Heart left ventricle (tissue), 16 donors: ENCODE measurements around the gene TDRD1. TPM values are rescaled to one million over a fixed set of nuclear protein-coding genes. Genes with fewer than 3 reads are reported as not detected.

ENCODE experiments used
- ATAC-seq, 4 donors: fragments of 200-7000 bp; cut with Tn5 transposase; one replicate each; pipeline ENCODE4 v1.9.1; 2020 to 2022; ENCODE audit warnings: moderate library complexity in 4 of 4, mild to moderate bottlenecking in 3 of 4, moderate number of reproducible peaks in 1 of 4
- DNase-seq, 5 donors: peaks; one replicate each; pipeline ENCODE4 v3.0.0-alpha.2; 2020
- H3K27ac ChIP-seq, 12 donors: fragments of 200-600 bp; sonication (generic) in 4 of 12; one replicate each; pipeline versions ENCODE4 v1.5.0 to v1.8.0; 2016 to 2022; ENCODE audit warnings: mild to moderate bottlenecking in 2 of 12
- H3K27me3 ChIP-seq, 9 donors: fragments of 200-600 bp; sonication (generic) in 2 of 9; one replicate each; pipeline versions ENCODE4 v1.5.1 to v1.8.0; 2016 to 2022; ENCODE audit warnings: mild to moderate bottlenecking in 3 of 9
- H3K36me3 ChIP-seq, 9 donors: fragments of 200-600 bp; sonication (generic) in 2 of 9; one replicate each; pipeline versions ENCODE4 v1.5.0 to v1.8.0; 2018 to 2022; ENCODE audit warnings: mild to moderate bottlenecking in 2 of 9
- H3K4me1 ChIP-seq, 12 donors: fragments of 200-600 bp; sonication (generic) in 4 of 12; one replicate each; pipeline versions ENCODE4 v1.5.0 to v1.8.0; 2016 to 2022; ENCODE audit warnings: mild to moderate bottlenecking in 3 of 12
- H3K4me3 ChIP-seq, 12 donors: fragments of 200-600 bp; sonication (generic) in 4 of 12; one replicate each; pipeline versions ENCODE4 v1.5.0 to v1.8.0; 2017 to 2022; ENCODE audit warnings: mild to moderate bottlenecking in 9 of 12, moderate library complexity in 4 of 12
- H3K9me3 ChIP-seq, 12 donors: fragments of 200-600 bp; sonication (generic) in 4 of 12; one replicate each; pipeline versions ENCODE4 v1.5.0 to v1.8.0; 2016 to 2022; ENCODE audit warnings: mild to moderate bottlenecking in 1 of 12
- CTCF ChIP-seq, 12 donors: fragments of 200-600 bp; sonication (generic) in 4 of 12; IDR thresholded peaks; one replicate each; pipeline versions ENCODE4 v1.5.0 to v1.8.0; 2018 to 2022; ENCODE audit warnings: antibody characterized with exemption in 12 of 12, mild to moderate bottlenecking in 5 of 12
- POLR2A ChIP-seq, 2 donors: fragments of 450-650 bp; IDR thresholded peaks; one replicate each; pipeline ENCODE4 v1.6.1; 2017; ENCODE audit warnings: antibody characterized with exemption in 2 of 2, mild to moderate bottlenecking in 2 of 2, moderate library complexity in 2 of 2
- WGBS, 4 donors: extraction: QIAGEN DNeasy Blood & Tissue Kit in 2 of 4; methylation state at CpG; one replicate each; pipeline versions ENCODE4 v1.1.5 to v1.1.7; 2013 to 2018; 5-methylcytosine and 5-hydroxymethylcytosine counted together
- intact Hi-C, 10 donors: fragments of 100-400 bp; cut with DNase I; formaldehyde crosslinking; loops; one replicate each; pipeline versions ENCODE4 v1.11.1 to v1.14.2; 2022
- polyA plus RNA-seq, 2 donors: library from polyadenylated mRNA; stranded (reverse); fragments of 200-250 nt; gene quantifications; one replicate each; pipeline ENCODE4 v1.2.3, GENCODE V29; 2013
- total RNA-seq, 9 donors: library from RNA; depleted of rRNA in 2 of 9; stranded (reverse); fragments of >200 nt in 2 of 9; fragmentation: NEBNext Ultra II Directional in 3 of 9; extraction: Animal tissue kit (Norgen Biotek cat#: 25700) in 3 of 9; gene quantifications; one replicate each; pipeline versions ENCODE4 v1.1.0 to v1.2.4, GENCODE V29; 2016 to 2023
- donor health status: ischemic (EF 13 %, LVEDD 7.1; RV severe dilation, severe dysfunction).
- donor health status: healthy with polysubstance abuse.
- donor health status: DM: no; HTN: yes; CAD: no.
- donor health status: DM: no; HTN: no; CAD: no.
- donor health status: ischemic (EF 25% LVEDD 6.9; RV normal size, moderate dysfunction).
- donor health status: ischemic (EF 25% LVEDD 5.7; RV mildly dilated, moderate dysfunction).
- donor health status: healthy.
- donor health status: DM: yes; HTN: yes; CAD: no.
- donor health status: ischemic (EF 35%, LVEDD 5.7; RV mildly dilated, moderate dysfunction).
- donor health status: nonischemic (EF 11% LVEDD 7.7; RV severe dilation, severe dysfunction).
- donor health status: DM: yes; HTN: yes; CAD: no.
- donor health status: PGD.
- donor health status: ischemic (EF 29% LVEDD 5.4; RV normal size, mild dysfunction).
- donor health status: nonischemic (EF 23%, LVEDD 6.1; RV moderate dilation, normal function).

Gene TDRD1
- total and polyA plus RNA-seq, 11 donors = 0.08 to 3.8 (median 1.8) TPM

GRCh38 chr10:114259824-114260223 is 80.7 kb downstream of the TDRD1 start:
- H3K9me3 ChIP-seq = no peaks in the 10 kb centered on the region
- ATAC-seq (peak in 3 of 4 donors; percentile 67 to 84 (median 79)), DNase-seq (peak in 4 of 5 donors; percentile 44 to 81 (median 60))
- peak overlapping the region in 4 of 12 donors; percentile 1 to 34 (median 32) for H3K27ac ChIP-seq
- no peaks in the 10 kb centered on the region for H3K36me3 ChIP-seq
- no peak overlapping the region for H3K4me3 ChIP-seq
- H3K27me3 ChIP-seq = no peaks in the 10 kb centered on the region
- WGBS, 4 donors = 69 to 75% (median 73%) methylated on average over 4 to 10 of the region's 10 CpGs
- H3K4me1 ChIP-seq = peaks cover 0 to 30% (median 0%) of the 10 kb centered on the region in 12 donors
- TF ChIP-seq POLR2A (IDR thresholded peaks at IDR 0.05) (no peak), CTCF (IDR thresholded peaks at IDR 0.05) (no peak)
- intact Hi-C loops = no loop called here

GRCh38 chr10:114260366-114260765 is 81.2 kb downstream of the TDRD1 start:
- 89 to 95% (median 93%) methylated on average over 3 to 5 of the region's 5 CpGs for WGBS, 4 donors
- intact Hi-C loops = no loop called here
- H3K36me3 ChIP-seq = no peaks in the 10 kb centered on the region
- ATAC-seq (no peak), DNase-seq (no peak)
- H3K27ac ChIP-seq = peak overlapping the region in 4 of 12 donors; percentile 1 to 34 (median 32)
- H3K4me3 ChIP-seq = no peak overlapping the region
- H3K27me3 ChIP-seq = no peaks in the 10 kb centered on the region
- H3K9me3 ChIP-seq = no peaks in the 10 kb centered on the region
- TF ChIP-seq POLR2A (IDR thresholded peaks at IDR 0.05) (no peak), CTCF (IDR thresholded peaks at IDR 0.05) (no peak)
- H3K4me1 ChIP-seq = peaks cover 0 to 35% (median 3%) of the 10 kb centered on the region in 12 donors

GRCh38 chr10:114261076-114261475 is 81.9 kb downstream of the TDRD1 start:
- ATAC-seq = no peak
- WGBS, 4 donors = 53 to 67% (median 59%) methylated on average over 2 of the region's 2 CpGs
- intact Hi-C loops = no loop called here
- peaks cover 0 to 40% (median 5%) of the 10 kb centered on the region in 12 donors for H3K4me1 ChIP-seq
- H3K9me3 ChIP-seq = no peaks in the 10 kb centered on the region
- no peaks in the 10 kb centered on the region for H3K36me3 ChIP-seq
- H3K4me3 ChIP-seq = no peak overlapping the region
- no peaks in the 10 kb centered on the region for H3K27me3 ChIP-seq
- TF ChIP-seq CTCF (IDR thresholded peaks at IDR 0.05) (no peak), POLR2A (IDR thresholded peaks at IDR 0.05) (no peak)
- no peak overlapping the region for H3K27ac ChIP-seq
- no peak for DNase-seq

- no peak overlapping the region for H3K27ac ChIP-seq
- no peak overlapping the region for H3K4me3 ChIP-seq
- H3K27me3 ChIP-seq = no peaks in the 10 kb centered on the region
- H3K4me1 ChIP-seq = peaks cover 0 to 44% (median 6%) of the 10 kb centered on the region in 12 donors
- DNase-seq = no peak
- no peaks in the 10 kb centered on the region for H3K9me3 ChIP-seq
- no peaks in the 10 kb centered on the region for H3K36me3 ChIP-seq
- no peak for TF ChIP-seq CTCF (IDR thresholded peaks at IDR 0.05)
- TF ChIP-seq POLR2A (IDR thresholded peaks at IDR 0.05) = no peak
- intact Hi-C loops = no loop called here
- WGBS, 4 donors = 82 to 85% (median 84%) methylated on average over 4 of the region's 4 CpGs
- ATAC-seq = no peak
These were observed 83.3 kb downstream of the TDRD1 start for GRCh38 chr10:114262496-114262895.
